GM12878 (cell line): ENCODE data around the gene HNRNPM. TPM values are rescaled to one million over a fixed set of nuclear protein-coding genes. Genes with fewer than 3 reads are reported as not detected.
A peak's percentile ranks its signal among the peaks of the same experiment; 100 is the strongest.

Source experiments
- BACH1 ChIP-seq: fragments of 450-650 bp; IDR thresholded peaks from 2 replicates; pipeline ENCODE4 v1.6.1; 2017; ENCODE audit warnings: mild to moderate bottlenecking, borderline replicate concordance
- BHLHE40 ChIP-seq, 2 experiments: fragments of 450-650 bp in 1 of 2; IDR thresholded peaks; 2 replicates each; pipeline ENCODE4 v1.6.1; 2011 to 2017; ENCODE audit warnings: low read depth in 2 of 2, borderline replicate concordance in 1 of 2, improper control_type of control experiment in 1 of 2, low read length in 1 of 2, mild to moderate bottlenecking in 1 of 2
- CEBPB ChIP-seq, 2 experiments: fragments of 150-350 bp in 1 of 2; IDR thresholded peaks; 2 replicates each; pipeline ENCODE4 v1.6.1; 2012 to 2014; ENCODE audit warnings: low read depth in 2 of 2, low read length in 2 of 2, borderline replicate concordance in 1 of 2, inconsistent platforms in 1 of 2
- CHD2 ChIP-seq: IDR thresholded peaks from 2 replicates; pipeline ENCODE4 v1.6.1; 2011; ENCODE audit warnings: low read depth, low read length, improper control_type of control experiment, borderline replicate concordance
- CREM ChIP-seq: IDR thresholded peaks from 2 replicates; pipeline ENCODE4 v1.6.1; 2014; ENCODE audit warnings: antibody characterized with exemption, low read depth
- IKZF1 ChIP-seq: fragments of 450-650 bp; conservative IDR thresholded peaks from 2 replicates; pipeline ENCODE4 v1.6.1; 2017; ENCODE audit warnings: antibody characterized with exemption, mild to moderate bottlenecking
- IRF4 ChIP-seq: IDR thresholded peaks from 2 replicates; pipeline ENCODE4 v1.6.1; 2011; ENCODE audit warnings: low read depth, low read length
- KAT2A ChIP-seq: conservative IDR thresholded peaks from 2 replicates; pipeline ENCODE4 v1.6.1; 2011; ENCODE audit warnings: low read depth, low read length; ENCODE audit not compliant: control insufficient read depth
- KLF5 ChIP-seq: fragments of 450-650 bp; IDR thresholded peaks from 2 replicates; pipeline ENCODE4 v1.6.1; 2014; ENCODE audit warnings: mild to moderate bottlenecking; ENCODE audit not compliant: partially characterized antibody
- MEF2B ChIP-seq: fragments of 450-650 bp; IDR thresholded peaks from 2 replicates; pipeline ENCODE4 v1.6.1; 2018; ENCODE audit warnings: mild to moderate bottlenecking, moderate library complexity; ENCODE audit not compliant: partially characterized antibody, poor library complexity, severe bottlenecking
- NFIC ChIP-seq: IDR thresholded peaks from 2 replicates; pipeline ENCODE4 v1.6.1; 2012; ENCODE audit warnings: low read depth, mild to moderate bottlenecking, inconsistent platforms, low read length, moderate library complexity
- NR2C2 ChIP-seq: IDR thresholded peaks from 2 replicates; pipeline ENCODE4 v1.6.1; 2011; ENCODE audit warnings: borderline replicate concordance, low read depth; ENCODE audit not compliant: control insufficient read depth, insufficient read length
- NRF1 ChIP-seq: conservative IDR thresholded peaks from 2 replicates; pipeline ENCODE4 v1.6.1; 2011; ENCODE audit warnings: mild to moderate bottlenecking, low read depth, low read length, improper control_type of control experiment
- POLR2A ChIP-seq: IDR thresholded peaks from 2 replicates; pipeline ENCODE4 v1.6.1; 2011; ENCODE audit warnings: low read depth, mild to moderate bottlenecking, low read length
- POLR2AphosphoS2 ChIP-seq: IDR thresholded peaks from 2 replicates; pipeline ENCODE4 v1.6.1; 2011; ENCODE audit warnings: low read depth, mild to moderate bottlenecking, low read length, improper control_type of control experiment, moderate library complexity
- RCOR1 ChIP-seq: conservative IDR thresholded peaks from 2 replicates; pipeline ENCODE4 v1.6.1; 2012; ENCODE audit warnings: low read depth, low read length, improper control_type of control experiment
- RUNX3 ChIP-seq: IDR thresholded peaks from 2 replicates; pipeline ENCODE4 v1.6.1; 2012; ENCODE audit warnings: low read length, inconsistent platforms
- STAT1 ChIP-seq: fragments of 450-650 bp; conservative IDR thresholded peaks from 2 replicates; pipeline ENCODE4 v1.6.1; 2014; ENCODE audit warnings: antibody characterized with exemption, mild to moderate bottlenecking
- TCF3 ChIP-seq: IDR thresholded peaks from 2 replicates; pipeline ENCODE4 v1.6.1; 2012; ENCODE audit warnings: low read depth, mild to moderate bottlenecking, low read length, borderline replicate concordance; ENCODE audit not compliant: insufficient read depth
- WRNIP1 ChIP-seq: IDR thresholded peaks from 2 replicates; pipeline ENCODE4 v1.6.1; 2011; ENCODE audit warnings: low read depth, low read length, improper control_type of control experiment, borderline replicate concordance
- YY1 ChIP-seq: IDR thresholded peaks from 2 replicates; pipeline ENCODE4 v1.6.1; 2011; ENCODE audit warnings: low read depth, mild to moderate bottlenecking, low read length
- ZNF207 ChIP-seq: fragments of 450-650 bp; IDR thresholded peaks from 2 replicates; pipeline ENCODE4 v1.6.1; 2014; ENCODE audit warnings: antibody characterized with exemption, mild to moderate bottlenecking, borderline replicate concordance
- ZNF24 ChIP-seq: fragments of 450-650 bp; IDR thresholded peaks from 2 replicates; pipeline ENCODE4 v1.6.1; 2017; ENCODE audit warnings: antibody characterized with exemption, mild to moderate bottlenecking
- ZNF622 ChIP-seq: fragments of 450-650 bp; IDR thresholded peaks from 2 replicates; pipeline ENCODE4 v1.6.1; 2017; ENCODE audit warnings: mild to moderate bottlenecking, inconsistent platforms
- polyA plus RNA-seq, 11 experiments: library from polyadenylated mRNA; depleted of rRNA in 4 of 11; unstranded in 6 of 11; stranded (reverse) in 5 of 11; fragments of >200 nt; fragmentation: Nextera tagmentation in 4 of 11; fragmentation: Illumina TruSeq in 1 of 11; extraction: Ambion mirVana in 4 of 11; extraction: Trizol in 1 of 11; gene quantifications; 1 replicate in 1 of 11; 2 replicates in 10 of 11; pipeline versions ENCODE4 v1.2.1 to v1.2.3, GENCODE V29; 2011 to 2016; ENCODE audit warnings: inconsistent platforms in 2 of 11, missing spikeins in 2 of 11, low read depth in 1 of 11
- total RNA-seq, 4 experiments: library from RNA; depleted of rRNA in 3 of 4; stranded (reverse); fragments of >200 nt in 3 of 4; fragmentation: Illumina TruSeq in 1 of 4; extraction: Trizol in 1 of 4; gene quantifications; 2 replicates each; pipeline versions ENCODE4 v1.2.1 to v1.2.3, GENCODE V29; 2013 to 2021
- TF ChIP-seq, protein P1 (sequence below): IDR thresholded peaks from 2 replicates; pipeline ENCODE4 v1.6.1; 2012; ENCODE audit warnings: low read length, inconsistent platforms
- TF ChIP-seq, protein P2 (sequence below): IDR thresholded peaks from 2 replicates; pipeline ENCODE4 v1.6.1; 2011; ENCODE audit warnings: low read depth, mild to moderate bottlenecking, low read length, moderate library complexity, borderline replicate concordance; ENCODE audit errors: extremely low read depth
- TF ChIP-seq, protein P3 (sequence below): fragments of 450-650 bp; formaldehyde crosslinking; IDR thresholded peaks from 2 replicates; pipeline ENCODE4 v1.4.0; 2022; ENCODE audit warnings: mild to moderate bottlenecking, moderate library complexity

Gene HNRNPM
- total and polyA plus RNA-seq, 10 of the 15 experiments (the other 5 are each of a cell fraction or from before 2014, with no cell fraction given): 14.3 to 415 (median 198) TPM

DNA sequence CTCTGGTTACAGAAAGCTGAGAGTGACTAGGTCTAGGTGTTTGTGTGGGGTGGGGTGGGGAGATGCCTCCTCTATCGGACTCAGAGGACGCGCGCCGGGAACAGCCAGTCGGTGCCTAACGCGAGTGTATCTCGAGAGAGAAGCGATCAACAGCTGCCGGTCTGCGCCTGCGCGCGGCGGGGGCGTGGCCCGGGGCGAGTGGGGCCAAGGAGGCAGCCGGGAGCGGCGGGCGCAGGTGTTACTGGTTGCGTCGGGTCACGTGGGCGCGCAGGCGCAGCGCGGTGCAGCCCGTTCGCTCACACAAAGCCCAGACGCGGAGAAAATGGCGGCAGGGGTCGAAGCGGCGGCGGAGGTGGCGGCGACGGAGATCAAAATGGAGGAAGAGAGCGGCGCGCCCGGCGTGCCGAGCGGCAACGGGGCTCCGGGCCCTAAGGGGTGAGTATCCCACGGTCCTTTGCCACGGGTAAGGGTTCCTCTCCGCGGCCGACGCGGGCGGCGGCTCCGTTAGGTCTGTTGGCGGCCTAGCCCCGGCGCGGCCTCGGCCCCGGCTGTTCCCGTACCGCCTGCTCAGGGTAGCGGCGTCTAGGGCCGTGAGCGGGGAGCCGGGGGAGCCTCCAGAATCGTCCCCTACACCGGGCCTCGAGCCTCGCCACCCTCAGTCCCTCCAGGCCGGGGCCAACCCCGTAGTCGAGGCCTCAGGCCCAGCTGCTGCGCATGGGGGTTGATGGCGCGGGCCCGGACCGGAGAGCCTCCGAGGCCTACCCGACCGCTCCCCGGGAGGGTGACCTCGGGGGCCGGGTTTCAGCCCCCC lies at the start of gene HNRNPM (continued):
- TF ChIP-seq, protein P1, sequence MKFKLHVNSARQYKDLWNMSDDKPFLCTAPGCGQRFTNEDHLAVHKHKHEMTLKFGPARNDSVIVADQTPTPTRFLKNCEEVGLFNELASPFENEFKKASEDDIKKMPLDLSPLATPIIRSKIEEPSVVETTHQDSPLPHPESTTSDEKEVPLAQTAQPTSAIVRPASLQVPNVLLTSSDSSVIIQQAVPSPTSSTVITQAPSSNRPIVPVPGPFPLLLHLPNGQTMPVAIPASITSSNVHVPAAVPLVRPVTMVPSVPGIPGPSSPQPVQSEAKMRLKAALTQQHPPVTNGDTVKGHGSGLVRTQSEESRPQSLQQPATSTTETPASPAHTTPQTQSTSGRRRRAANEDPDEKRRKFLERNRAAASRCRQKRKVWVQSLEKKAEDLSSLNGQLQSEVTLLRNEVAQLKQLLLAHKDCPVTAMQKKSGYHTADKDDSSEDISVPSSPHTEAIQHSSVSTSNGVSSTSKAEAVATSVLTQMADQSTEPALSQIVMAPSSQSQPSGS: no peak
- TF ChIP-seq IRF4: no peak
- no peak for TF ChIP-seq RCOR1
- no peak for TF ChIP-seq KAT2A
- TF ChIP-seq NFIC: no peak
- TF ChIP-seq, protein P2, sequence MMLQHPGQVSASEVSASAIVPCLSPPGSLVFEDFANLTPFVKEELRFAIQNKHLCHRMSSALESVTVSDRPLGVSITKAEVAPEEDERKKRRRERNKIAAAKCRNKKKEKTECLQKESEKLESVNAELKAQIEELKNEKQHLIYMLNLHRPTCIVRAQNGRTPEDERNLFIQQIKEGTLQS: peak; percentile 87
- no peak for TF ChIP-seq ZNF622
- TF ChIP-seq, protein P3, sequence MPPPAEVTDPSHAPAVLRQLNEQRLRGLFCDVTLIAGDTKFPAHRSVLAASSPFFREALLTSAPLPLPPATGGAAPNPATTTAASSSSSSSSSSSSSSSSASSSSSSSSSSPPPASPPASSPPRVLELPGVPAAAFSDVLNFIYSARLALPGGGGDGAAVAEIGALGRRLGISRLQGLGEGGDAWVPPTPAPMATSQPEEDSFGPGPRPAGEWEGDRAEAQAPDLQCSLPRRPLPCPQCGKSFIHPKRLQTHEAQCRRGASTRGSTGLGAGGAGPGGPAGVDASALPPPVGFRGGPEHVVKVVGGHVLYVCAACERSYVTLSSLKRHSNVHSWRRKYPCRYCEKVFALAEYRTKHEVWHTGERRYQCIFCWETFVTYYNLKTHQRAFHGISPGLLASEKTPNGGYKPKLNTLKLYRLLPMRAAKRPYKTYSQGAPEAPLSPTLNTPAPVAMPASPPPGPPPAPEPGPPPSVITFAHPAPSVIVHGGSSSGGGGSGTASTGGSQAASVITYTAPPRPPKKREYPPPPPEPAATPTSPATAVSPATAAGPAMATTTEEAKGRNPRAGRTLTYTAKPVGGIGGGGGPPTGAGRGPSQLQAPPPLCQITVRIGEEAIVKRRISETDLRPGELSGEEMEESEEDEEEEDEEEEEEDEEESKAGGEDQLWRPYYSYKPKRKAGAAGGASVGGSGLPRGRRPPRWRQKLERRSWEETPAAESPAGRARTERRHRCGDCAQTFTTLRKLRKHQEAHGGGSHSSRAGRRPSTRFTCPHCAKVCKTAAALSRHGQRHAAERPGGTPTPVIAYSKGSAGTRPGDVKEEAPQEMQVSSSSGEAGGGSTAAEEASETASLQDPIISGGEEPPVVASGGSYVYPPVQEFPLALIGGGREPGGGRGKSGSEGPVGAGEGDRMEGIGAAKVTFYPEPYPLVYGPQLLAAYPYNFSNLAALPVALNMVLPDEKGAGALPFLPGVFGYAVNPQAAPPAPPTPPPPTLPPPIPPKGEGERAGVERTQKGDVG (CRISPR knock-in tag): no peak
- TF ChIP-seq CREM: no peak
- TF ChIP-seq NR2C2: no peak
- TF ChIP-seq POLR2A: peak; percentile 98
- no peak for TF ChIP-seq WRNIP1
- peak; percentile 61 for TF ChIP-seq IKZF1
- peak; percentile 87 for TF ChIP-seq NRF1
- TF ChIP-seq YY1: peak; percentile 98
- TF ChIP-seq CEBPB (IDR thresholded peaks at IDR 0.05; ENCODE audit: borderline replicate concordance in 1 of 2, low read depth in 2 of 2, low read length in 2 of 2): no peak
- TF ChIP-seq ZNF24: no peak
- TF ChIP-seq KLF5: no peak
- peak; percentile 28 for TF ChIP-seq BACH1
- TF ChIP-seq RUNX3: no peak
- peak; percentile 84; the same call in 1 of the 2 replicates for TF ChIP-seq CHD2
- TF ChIP-seq MEF2B: peak; percentile 14
- TF ChIP-seq POLR2AphosphoS2: peak; percentile 72
- TF ChIP-seq TCF3: peak; percentile 61; the same call in 1 of the 2 replicates
- peak; percentile 50 to 87; a peak in 3 of 4 replicates for TF ChIP-seq BHLHE40 (IDR thresholded peaks at IDR 0.05; ENCODE audit: borderline replicate concordance in 1 of 2, low read depth in 2 of 2, low read length in 1 of 2)
- TF ChIP-seq ZNF207: peak; percentile 46; the same call in 1 of the 2 replicates
- TF ChIP-seq STAT1: no peak
